Fibroblast of skin of right quadriceps (primary cell): ENCODE data around the gene FKBP7.
"Not testable (repeated sequence)": the region's sequence is repeated elsewhere in the genome, so short reads cannot be mapped to it uniquely, and the experiment has no call there.

Experiments
- DNase-seq: peaks from one replicate; pipeline ENCODE4 v3.0.0-alpha.2; 2013

Gene FKBP7

GRCh38 chr2:178448968-178449661 lies 29.3 kb downstream of the FKBP7 start:
- no peak for DNase-seq

GRCh38 chr2:178441426-178441825 lies 37.0 kb downstream of the FKBP7 start:
- DNase-seq, result peak; percentile 51

GRCh38 chr2:178436662-178437061 lies 41.7 kb downstream of the FKBP7 start:
- DNase-seq, result no peak

- no peak for DNase-seq
These were observed 49.1 kb downstream of the FKBP7 start for GRCh38 chr2:178429336-178429735.

- DNase-seq, result no peak
These were observed 50.0 kb downstream of the FKBP7 start for GRCh38 chr2:178428396-178428806.

- DNase-seq, result no peak
These were observed 50.9 kb downstream of the FKBP7 start for GRCh38 chr2:178427458-178427857.

GRCh38 chr2:178426388-178426787 lies 52.0 kb downstream of the FKBP7 start:
- no peak for DNase-seq

GRCh38 chr2:178425255-178425827 lies 53.1 kb downstream of the FKBP7 start:
- no peak for DNase-seq

- not testable (repeated sequence) for DNase-seq
These were observed 54.7 kb downstream of the FKBP7 start for GRCh38 chr2:178423746-178424145.

- no peak for DNase-seq
These were observed 56.3 kb downstream of the FKBP7 start for GRCh38 chr2:178422097-178422496.

- no peak for DNase-seq
These were observed 57.9 kb downstream of the FKBP7 start for GRCh38 chr2:178420463-178420999.

- DNase-seq, result peak; percentile 11
These were observed 59.3 kb downstream of the FKBP7 start for GRCh38 chr2:178419123-178419522.

GRCh38 chr2:178418426-178418825 lies 60.0 kb downstream of the FKBP7 start:
- DNase-seq, result no peak

- no peak for DNase-seq
These were observed 60.5 kb downstream of the FKBP7 start for GRCh38 chr2:178417916-178418315.

- DNase-seq, result no peak
These were observed 62.4 kb downstream of the FKBP7 start for GRCh38 chr2:178415979-178416378.

- DNase-seq, result peak; percentile 95
These were observed 63.8 kb downstream of the FKBP7 start for GRCh38 chr2:178414266-178415247.
